Liver (tissue), 3 donors: ENCODE results near the gene GSTA1.
"Not testable (repeated sequence)": the region's sequence is repeated elsewhere in the genome, so short reads cannot be mapped to it uniquely, and the experiment has no call there.

Experiments
- GABPA ChIP-seq, 2 donors: IDR thresholded peaks in 1 of 2; conservative IDR thresholded peaks in 1 of 2; 2 replicates each; pipeline ENCODE4 v1.6.1; 2016; ENCODE audit warnings: antibody characterized with exemption in 2 of 2, mild to moderate bottlenecking in 1 of 2, moderate library complexity in 1 of 2
- TF ChIP-seq, protein P1 (sequence below): fragments of 150-350 bp; IDR thresholded peaks from 2 replicates; pipeline ENCODE4 v1.5.1; 2017; ENCODE audit warnings: improper control_type of control experiment, low read depth, low read length; ENCODE audit not compliant: missing input control
- donor health status: healthy.
- donor health status: healthy.

DNA sequence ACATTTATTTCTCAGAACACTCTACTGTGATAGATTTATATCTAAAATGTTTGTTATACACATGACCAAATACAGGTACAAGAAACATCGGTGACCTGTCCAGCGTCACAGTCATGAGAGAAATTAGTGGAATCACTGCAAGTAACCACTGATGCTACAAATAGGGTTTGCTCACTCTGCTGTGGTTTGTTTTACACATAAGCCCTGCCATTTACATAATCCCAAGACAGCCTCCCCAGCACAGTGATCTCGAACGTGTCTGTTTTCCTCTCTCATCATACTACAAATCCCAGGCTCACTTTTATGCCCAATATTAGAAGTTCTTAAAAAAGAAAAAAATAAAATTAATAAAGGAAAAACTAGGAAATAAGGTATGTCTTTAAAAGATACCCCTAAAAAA is 6.2 kb upstream of the GSTA1 start:
- TF ChIP-seq, protein P1, sequence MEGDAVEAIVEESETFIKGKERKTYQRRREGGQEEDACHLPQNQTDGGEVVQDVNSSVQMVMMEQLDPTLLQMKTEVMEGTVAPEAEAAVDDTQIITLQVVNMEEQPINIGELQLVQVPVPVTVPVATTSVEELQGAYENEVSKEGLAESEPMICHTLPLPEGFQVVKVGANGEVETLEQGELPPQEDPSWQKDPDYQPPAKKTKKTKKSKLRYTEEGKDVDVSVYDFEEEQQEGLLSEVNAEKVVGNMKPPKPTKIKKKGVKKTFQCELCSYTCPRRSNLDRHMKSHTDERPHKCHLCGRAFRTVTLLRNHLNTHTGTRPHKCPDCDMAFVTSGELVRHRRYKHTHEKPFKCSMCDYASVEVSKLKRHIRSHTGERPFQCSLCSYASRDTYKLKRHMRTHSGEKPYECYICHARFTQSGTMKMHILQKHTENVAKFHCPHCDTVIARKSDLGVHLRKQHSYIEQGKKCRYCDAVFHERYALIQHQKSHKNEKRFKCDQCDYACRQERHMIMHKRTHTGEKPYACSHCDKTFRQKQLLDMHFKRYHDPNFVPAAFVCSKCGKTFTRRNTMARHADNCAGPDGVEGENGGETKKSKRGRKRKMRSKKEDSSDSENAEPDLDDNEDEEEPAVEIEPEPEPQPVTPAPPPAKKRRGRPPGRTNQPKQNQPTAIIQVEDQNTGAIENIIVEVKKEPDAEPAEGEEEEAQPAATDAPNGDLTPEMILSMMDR, result not testable (repeated sequence)
- TF ChIP-seq GABPA (IDR thresholded peaks at IDR 0.05 in 1 of 2, conservative IDR thresholded peaks at IDR 0.05 in 1 of 2), result not testable (repeated sequence)
